A673 (cell line): ENCODE data around the gene THRB. TPM values are rescaled to one million over a fixed set of nuclear protein-coding genes. Genes with fewer than 3 reads are reported as not detected.

Experiments
- BruUV-seq: library from RNA; stranded (reverse); fragments of 400-500 nt; replicated peaks from 2 replicates; lab custom pipeline; 2021; lab: Mats Ljungman, UMichigan
- CTCF ChIA-PET: fragments of 300-600 bp; sonication (Branson Sonifier 250); formaldehyde crosslinking; loops from one replicate; lab custom pipeline; 2022; ENCODE audit warnings: antibody characterized with exemption; lab: Charles Lee
- POLR2A ChIA-PET: fragments of 300-600 bp; sonication (Branson Sonifier 250); formaldehyde crosslinking; loops from one replicate; lab custom pipeline; 2022; ENCODE audit warnings: antibody characterized with exemption; ENCODE audit not compliant: low non-redundant PET; lab: Charles Lee
- DNase-seq: peaks from one replicate; pipeline ENCODE4 v3.0.0-alpha.2; 2015; ENCODE audit warnings: low spot score
- H3K27ac ChIP-seq: fragments of 200-600 bp; sonication (generic); 2 replicates; pipeline ENCODE4 v1.5.1; 2016; ENCODE audit warnings: mixed run types, low read depth, mild to moderate bottlenecking, mixed read lengths, antibody characterized with exemption, low read length; ENCODE audit not compliant: poor library complexity, severe bottlenecking
- H3K27me3 ChIP-seq: fragments of 200-600 bp; sonication (generic); replicated peaks from 2 replicates; pipeline ENCODE4 v1.6.1; 2017; ENCODE audit warnings: mixed run types, low read depth, mild to moderate bottlenecking, mixed read lengths, antibody characterized with exemption, low read length; ENCODE audit not compliant: insufficient read depth, poor library complexity
- H3K36me3 ChIP-seq: fragments of 200-600 bp; sonication (generic); 2 replicates; pipeline ENCODE4 v1.6.1; 2016; ENCODE audit warnings: mixed run types, mild to moderate bottlenecking, mixed read lengths, antibody characterized with exemption, low read length; ENCODE audit not compliant: insufficient read depth, poor library complexity, severe bottlenecking
- H3K4me1 ChIP-seq: fragments of 200-600 bp; sonication (generic); 2 replicates; pipeline ENCODE4 v1.6.1; 2017; ENCODE audit warnings: mixed run types, mild to moderate bottlenecking, mixed read lengths, antibody characterized with exemption, low read length; ENCODE audit not compliant: insufficient read depth, poor library complexity, severe bottlenecking
- H3K4me3 ChIP-seq: fragments of 200-600 bp; sonication (generic); 2 replicates; pipeline ENCODE4 v1.5.1; 2016; ENCODE audit warnings: low read depth, mixed run types, mild to moderate bottlenecking, mixed read lengths, low read length; ENCODE audit not compliant: poor library complexity, severe bottlenecking
- H3K9me3 ChIP-seq: fragments of 200-600 bp; sonication (generic); 2 replicates; pipeline ENCODE4 v1.6.1; 2016; ENCODE audit warnings: mixed run types, low read depth, mild to moderate bottlenecking, mixed read lengths, antibody characterized with exemption, low read length; ENCODE audit not compliant: poor library complexity, severe bottlenecking
- CTCF ChIP-seq: fragments of 300-800, 200-600 bp; sonication (generic); conservative IDR thresholded peaks from 2 replicates; pipeline ENCODE4 v1.5.1; 2017; ENCODE audit warnings: low read depth, mild to moderate bottlenecking, antibody characterized with exemption, low read length, moderate library complexity, mixed read lengths
- EZH2 ChIP-seq: fragments of 200-600 bp; sonication (generic); IDR thresholded peaks from 2 replicates; pipeline ENCODE4 v1.6.1; 2017; ENCODE audit warnings: borderline replicate concordance, low read depth, mild to moderate bottlenecking, mixed read lengths, antibody characterized with exemption, low read length; ENCODE audit not compliant: poor library complexity, severe bottlenecking
- intact Hi-C: fragments of 100-400 bp; cut with micrococcal nuclease; formaldehyde crosslinking; loops from one replicate; pipeline ENCODE4 v1.10.0; 2022; ENCODE audit not compliant: unreplicated experiment
- total RNA-seq: library from RNA; stranded (reverse); gene quantifications from 2 replicates; pipeline ENCODE4 v1.2.3, GENCODE V29; 2021

Gene THRB
- total RNA-seq, 1 experiment from 2014 or later, result 0.11 TPM

- DNase-seq, result no peak
- Histone ChIP-seq H3K4me3 (no peak overlapping the region), H3K9me3 (no peaks in the 10 kb centered on the region), H3K4me1 (no peaks in the 10 kb centered on the region), H3K27me3 (no peaks in the 10 kb centered on the region), H3K36me3 (no peaks in the 10 kb centered on the region), H3K27ac (no peak overlapping the region)
- intact Hi-C loops, result no loop called here
- BruUV-seq, result no TSS peak
- TF ChIP-seq EZH2 (no peak), CTCF (no peak)
- POLR2A ChIA-PET, result no interaction called here
- CTCF ChIA-PET, result no interaction called here
Measured at GRCh38 chr3:24166515-24166914, 328.1 kb downstream of the THRB start.

- Histone ChIP-seq H3K9me3 (no peaks in the 10 kb centered on the region), H3K4me1 (no peaks in the 10 kb centered on the region), H3K27ac (no peak overlapping the region), H3K4me3 (no peak overlapping the region), H3K36me3 (no peaks in the 10 kb centered on the region), H3K27me3 (no peaks in the 10 kb centered on the region)
- POLR2A ChIA-PET, result no interaction called here
- TF ChIP-seq CTCF (no peak), EZH2 (no peak)
- CTCF ChIA-PET, result no interaction called here
- DNase-seq, result no peak
- intact Hi-C loops, result no loop called here
- no TSS peak for BruUV-seq
Measured at GRCh38 chr3:24165603-24165982, 329.1 kb downstream of the THRB start.

- BruUV-seq, result no TSS peak
- intact Hi-C loops, result no loop called here
- Histone ChIP-seq H3K36me3 (no peaks in the 10 kb centered on the region), H3K27me3 (no peaks in the 10 kb centered on the region), H3K27ac (no peak overlapping the region), H3K4me1 (no peaks in the 10 kb centered on the region), H3K4me3 (no peak overlapping the region), H3K9me3 (no peaks in the 10 kb centered on the region)
- TF ChIP-seq EZH2 (no peak), CTCF (no peak)
- CTCF ChIA-PET, result no interaction called here
- DNase-seq, result no peak
- POLR2A ChIA-PET, result no interaction called here
Measured at GRCh38 chr3:24164967-24165602, 329.6 kb downstream of the THRB start.
